IMR-90 (cell line): Measurements from ENCODE around the gene STOX1. TPM values are rescaled to one million over a fixed set of nuclear protein-coding genes. Genes with fewer than 3 reads are reported as not detected.
A peak's percentile ranks its signal among the peaks of the same experiment; 100 is the strongest.

Experiments used
- ATAC-seq: fragments of 200-7000 bp; cut with Tn5 transposase; 2 replicates; pipeline ENCODE4 v1.9.1; 2020; ENCODE audit warnings: low read depth, mild to moderate bottlenecking, moderate library complexity
- BruUV-seq: library from RNA; stranded (reverse); fragments of 400-500 nt; replicated peaks from 2 replicates; lab custom pipeline; 2021; lab: Mats Ljungman, UMichigan
- CTCF ChIA-PET: fragments of 300-600 bp; formaldehyde crosslinking; extraction: SDS; loops from one replicate; lab custom pipeline; 2021; ENCODE audit warnings: antibody characterized with exemption; lab: Yijun Ruan, JAX
- POLR2A ChIA-PET: fragments of 300-600 bp; sonication (Branson Sonifier 250); formaldehyde crosslinking; loops from one replicate; lab custom pipeline; 2022; ENCODE audit warnings: antibody characterized with exemption; ENCODE audit not compliant: unreplicated experiment; lab: Charles Lee
- DNase-seq: peaks from one replicate; pipeline ENCODE4 v3.0.0; 2013
- H2AFZ ChIP-seq: replicated peaks from 2 replicates; pipeline ENCODE3; 2013; ENCODE audit warnings: low read length, mild to moderate bottlenecking; ENCODE audit not compliant: poor library complexity
- H2AK5ac ChIP-seq: 2 replicates; pipeline ENCODE4 v1.6.1; 2013; ENCODE audit warnings: low read depth, low read length, inconsistent platforms
- H2AK9ac ChIP-seq: replicated peaks from 2 replicates; pipeline ENCODE3; 2013; ENCODE audit warnings: mild to moderate bottlenecking, low read depth, low read length, moderate library complexity; ENCODE audit not compliant: poor library complexity
- H2BK120ac ChIP-seq: 2 replicates; pipeline ENCODE4 v1.6.1; 2013; ENCODE audit warnings: low read depth, low read length, inconsistent platforms
- H2BK15ac ChIP-seq: 3 replicates; pipeline ENCODE4 v1.6.1; 2013; ENCODE audit warnings: low read depth, low read length, inconsistent platforms
- H2BK20ac ChIP-seq: 2 replicates; pipeline ENCODE4 v1.6.1; 2013; ENCODE audit warnings: low read depth, mild to moderate bottlenecking, inconsistent platforms, low read length, moderate library complexity
- H2BK5ac ChIP-seq: 2 replicates; pipeline ENCODE4 v1.6.1; 2013; ENCODE audit warnings: mild to moderate bottlenecking, low read depth, low read length, inconsistent platforms; ENCODE audit not compliant: poor library complexity, severe bottlenecking
- H3K14ac ChIP-seq: replicated peaks from 2 replicates; pipeline ENCODE4 v1.6.1; 2013; ENCODE audit warnings: low read depth, low read length, inconsistent platforms
- H3K18ac ChIP-seq: 2 replicates; pipeline ENCODE4 v1.6.1; 2013; ENCODE audit warnings: low read depth, low read length, control low read depth
- H3K23ac ChIP-seq: 2 replicates; pipeline ENCODE4 v1.6.1; 2013; ENCODE audit warnings: low read depth, low read length, inconsistent platforms
- H3K27ac ChIP-seq: 2 replicates; pipeline ENCODE4 v1.5.1; 2013; ENCODE audit warnings: mild to moderate bottlenecking, control low read depth, low read length; ENCODE audit not compliant: insufficient read depth
- H3K27me3 ChIP-seq: 2 replicates; pipeline ENCODE4 v1.6.1; 2013; ENCODE audit warnings: low read length; ENCODE audit not compliant: control insufficient read depth, insufficient read depth
- H3K36me3 ChIP-seq: 2 replicates; pipeline ENCODE4 v1.6.1; 2013; ENCODE audit warnings: low read length, mixed read lengths; ENCODE audit not compliant: control insufficient read depth, insufficient read depth
- H3K4ac ChIP-seq: 2 replicates; pipeline ENCODE4 v1.6.1; 2013; ENCODE audit warnings: low read depth, low read length, inconsistent platforms
- H3K4me1 ChIP-seq: 2 replicates; pipeline ENCODE4 v1.6.1; 2013; ENCODE audit warnings: low read length, mixed read lengths; ENCODE audit not compliant: control insufficient read depth, insufficient read depth
- H3K4me2 ChIP-seq: 2 replicates; pipeline ENCODE4 v1.6.1; 2013; ENCODE audit warnings: low read depth, mild to moderate bottlenecking, control low read depth, low read length, moderate library complexity
- H3K4me3 ChIP-seq: 2 replicates; pipeline ENCODE4 v1.5.1; 2013; ENCODE audit warnings: low read depth, mild to moderate bottlenecking, control low read depth, low read length, moderate library complexity; ENCODE audit not compliant: insufficient read depth
- H3K56ac ChIP-seq: 2 replicates; pipeline ENCODE4 v1.6.1; 2013; ENCODE audit warnings: low read length, inconsistent platforms; ENCODE audit not compliant: insufficient read depth; ENCODE audit errors: extremely low read depth
- H3K79me1 ChIP-seq, 2 experiments: 2 replicates each; pipeline ENCODE4 v1.6.1; 2013; ENCODE audit warnings: low read length in 2 of 2, inconsistent platforms in 1 of 2, low read depth in 1 of 2
- H3K9ac ChIP-seq: 2 replicates; pipeline ENCODE4 v1.6.1; 2013; ENCODE audit warnings: low read depth, low read length, control low read depth
- H3K9me1 ChIP-seq: 2 replicates; pipeline ENCODE4 v1.6.1; 2013; ENCODE audit warnings: low read length, inconsistent platforms; ENCODE audit not compliant: insufficient read depth
- H3K9me3 ChIP-seq: 2 replicates; pipeline ENCODE4 v1.6.1; 2013; ENCODE audit warnings: low read length; ENCODE audit not compliant: control insufficient read depth, insufficient read depth
- H4K20me1 ChIP-seq: 2 replicates; pipeline ENCODE4 v1.6.1; 2013; ENCODE audit warnings: low read length, inconsistent platforms; ENCODE audit not compliant: insufficient read depth
- H4K5ac ChIP-seq: 2 replicates; pipeline ENCODE4 v1.6.1; 2013; ENCODE audit warnings: mild to moderate bottlenecking, low read depth, low read length, control low read depth
- H4K8ac ChIP-seq, 2 experiments: 2 replicates each; pipeline ENCODE4 v1.6.1; 2013; ENCODE audit warnings: low read depth in 2 of 2, low read length in 2 of 2, control low read depth in 1 of 2, inconsistent platforms in 1 of 2
- H4K91ac ChIP-seq: 2 replicates; pipeline ENCODE4 v1.6.1; 2013; ENCODE audit warnings: low read depth, low read length, inconsistent platforms; ENCODE audit not compliant: insufficient read depth
- CEBPB ChIP-seq: IDR thresholded peaks from 2 replicates; pipeline ENCODE4 v1.6.1; 2012; ENCODE audit warnings: low read depth, low read length, improper control_type of control experiment
- CTCF ChIP-seq: conservative IDR thresholded peaks from 2 replicates; pipeline ENCODE4 v1.5.1; 2012; ENCODE audit warnings: mild to moderate bottlenecking, low read depth, low read length, improper control_type of control experiment
- ELK1 ChIP-seq: fragments of 150-350 bp; IDR thresholded peaks from 2 replicates; pipeline ENCODE4 v1.6.1; 2016; ENCODE audit warnings: low read depth, mild to moderate bottlenecking, low read length, moderate library complexity, borderline replicate concordance
- FOS ChIP-seq: fragments of 150-350 bp; IDR thresholded peaks from 2 replicates; pipeline ENCODE4 v1.6.1; 2016; ENCODE audit warnings: low read depth, low read length
- MAFK ChIP-seq: IDR thresholded peaks from 2 replicates; pipeline ENCODE4 v1.6.1; 2012; ENCODE audit warnings: low read depth, low read length, improper control_type of control experiment
- NFE2L2 ChIP-seq: fragments of 150-350 bp; IDR thresholded peaks from 2 replicates; pipeline ENCODE4 v1.6.1; 2016; ENCODE audit warnings: low read depth, mild to moderate bottlenecking, low read length
- POLR2A ChIP-seq: IDR thresholded peaks from 2 replicates; pipeline ENCODE4 v1.6.1; 2012; ENCODE audit warnings: mild to moderate bottlenecking, low read depth, low read length
- RAD21 ChIP-seq: IDR thresholded peaks from 2 replicates; pipeline ENCODE4 v1.6.1; 2012; ENCODE audit warnings: low read length, improper control_type of control experiment
- RCOR1 ChIP-seq: IDR thresholded peaks from 2 replicates; pipeline ENCODE4 v1.6.1; 2012; ENCODE audit warnings: mild to moderate bottlenecking, low read length, improper control_type of control experiment; ENCODE audit not compliant: insufficient replicate concordance
- RFX5 ChIP-seq: IDR thresholded peaks from 2 replicates; pipeline ENCODE4 v1.8.0; 2012; ENCODE audit warnings: low read depth, mild to moderate bottlenecking, low read length, moderate library complexity
- SMC3 ChIP-seq: fragments of 150-350 bp; IDR thresholded peaks from 2 replicates; pipeline ENCODE4 v1.6.1; 2016; ENCODE audit warnings: low read depth, mild to moderate bottlenecking, antibody characterized with exemption, low read length, moderate library complexity
- USF2 ChIP-seq: fragments of 150-350 bp; IDR thresholded peaks from 2 replicates; pipeline ENCODE4 v1.6.1; 2017; ENCODE audit warnings: mild to moderate bottlenecking, antibody characterized with exemption, low read length, low read depth
- WGBS, 2 experiments: methylation state at CpG; one replicate each; pipeline versions ENCODE4 v1.1.5 to v1.1.7; 2013; ENCODE audit warnings: missing lambda C conversion rate in 2 of 2; ENCODE audit not compliant: insufficient read length in 1 of 2; ENCODE audit errors: extremely low coverage in 2 of 2; 5-methylcytosine and 5-hydroxymethylcytosine counted together
- dilution Hi-C: fragments of 300-500 bp; cut with HindIII; formaldehyde crosslinking; loops from one replicate; pipeline ENCODE4 v1.14.3; 2018; ENCODE audit warnings: low sequenced_read_pairs; ENCODE audit not compliant: unreplicated experiment
- in situ Hi-C: fragments of 300-500 bp; cut with MboI; formaldehyde crosslinking; loops from 3 replicates; pipeline ENCODE4 v1.14.3; 2019; ENCODE audit warnings: low sequenced_read_pairs, inconsistent platforms, mixed read lengths
- intact Hi-C: fragments of 100-400 bp; cut with micrococcal nuclease; formaldehyde crosslinking; loops from 2 replicates; pipeline ENCODE4 v1.10.0; 2022
- polyA plus RNA-seq, 3 experiments: library from polyadenylated mRNA; depleted of rRNA; stranded (reverse); fragments of >200 nt; gene quantifications; 2 replicates each; pipeline ENCODE4 v1.2.3, GENCODE V29; 2012; ENCODE audit warnings: low replicate concordance in 1 of 3
- total RNA-seq: library from RNA; depleted of rRNA; stranded (reverse); fragments of >200 nt; gene quantifications from 2 replicates; pipeline ENCODE4 v1.2.3, GENCODE V29; 2012

STOX1 gene
- total and polyA plus RNA-seq, 2 of the 4 experiments (the other 2 are of a cell fraction), result 0.03 to 0.18 TPM

GRCh38 chr10:68871731-68872342, 44.5 kb downstream of the STOX1 start:
- H2BK120ac ChIP-seq, result no peak overlapping the region
- ATAC-seq, result peak; percentile 67
- BruUV-seq, result no TSS peak

More at GRCh38 chr10:68871731-68872342, 44.5 kb downstream of the STOX1 start:
- Histone ChIP-seq H3K9ac (no peak overlapping the region), H3K27ac (no peak overlapping the region), H3K18ac (no peak overlapping the region), H3K9me1 (no peaks in the 10 kb centered on the region; the same call in 1 of the 2 replicates), H3K14ac (no peak overlapping the region), H2BK5ac (no peak overlapping the region), H4K8ac (no peak overlapping the region), H3K56ac (no peak overlapping the region), H3K23ac (no peak overlapping the region), H2BK15ac (no peak overlapping the region), H4K5ac (no peak overlapping the region), H2AK5ac (no peak overlapping the region), H4K91ac (no peak overlapping the region), H3K36me3 (no peaks in the 10 kb centered on the region), H3K4me2 (no peak overlapping the region), H2BK20ac (no peak overlapping the region), H3K4me1 (peaks cover 5% of the 10 kb centered on the region), H3K27me3 (no peaks in the 10 kb centered on the region), H3K4ac (no peak overlapping the region), H4K20me1 (no peaks in the 10 kb centered on the region), H2AFZ (no peak overlapping the region), H3K4me3 (no peak overlapping the region), H2AK9ac (no peak overlapping the region), H3K9me3 (peaks cover 3% of the 10 kb centered on the region), H3K79me1 (no peaks in the 10 kb centered on the region)
- in situ Hi-C loops, result no loop called here
- ChIA-PET POLR2A (interaction anchor here (0.6 kb wide), 1 partner anchor 44 kb away, joined by 13 read pairs; the partner anchor contains the start of gene STOX1), CTCF (interaction anchor here (0.8 kb wide), 1 partner anchor 13 kb away, joined by 3 read pairs; no protein-coding TSS in a partner anchor)
- peak; percentile 95 for DNase-seq
- dilution Hi-C loops, result no loop called here
- no CpG with 5 or more reads among the region's 5 CpGs for WGBS, 2 experiments
- intact Hi-C loops, result no loop called here
- no peak for TF ChIP-seq SMC3
- no peak for TF ChIP-seq NFE2L2
- TF ChIP-seq CTCF, result no peak
- TF ChIP-seq POLR2A, result no peak
- no peak for TF ChIP-seq FOS
- no peak for TF ChIP-seq RCOR1
- no peak for TF ChIP-seq USF2
- no peak for TF ChIP-seq RFX5
- no peak for TF ChIP-seq RAD21
- no peak for TF ChIP-seq MAFK
- TF ChIP-seq CEBPB, result no peak
- no peak for TF ChIP-seq ELK1
